Transverse colon (tissue), 4 donors: ENCODE results near the gene TESK2. TPM values are rescaled to one million over a fixed set of nuclear protein-coding genes. Genes with fewer than 3 reads are reported as not detected.

Experiments used
- DNase-seq: peaks from one replicate; pipeline ENCODE4 v3.0.0-alpha.2; 2019
- H3K27ac ChIP-seq, 4 donors: fragments of 200-600 bp; sonication (generic); 2 replicates each; pipeline ENCODE4 v1.5.1; 2016 to 2018; ENCODE audit warnings: inconsistent platforms in 4 of 4
- H3K27me3 ChIP-seq: fragments of 200-600 bp; sonication (generic); 2 replicates; pipeline ENCODE4 v1.5.1; 2017; ENCODE audit warnings: inconsistent platforms
- H3K36me3 ChIP-seq, 4 donors: fragments of 200-600 bp; sonication (generic); 2 replicates each; pipeline ENCODE4 v1.5.1; 2017 to 2019; ENCODE audit warnings: inconsistent platforms in 4 of 4
- H3K4me1 ChIP-seq, 4 donors: fragments of 200-600 bp; sonication (generic); 2 replicates each; pipeline ENCODE4 v1.5.1; 2017 to 2020; ENCODE audit warnings: inconsistent platforms in 4 of 4
- H3K4me3 ChIP-seq, 4 donors: fragments of 200-600 bp; sonication (generic); 1 replicate in 1 of 4; 2 replicates in 3 of 4; pipeline versions ENCODE4 v1.5.1 to v1.6.1; 2017 to 2019; ENCODE audit warnings: inconsistent platforms in 4 of 4
- H3K9me3 ChIP-seq, 2 donors: fragments of 200-600 bp; sonication (generic); 2 replicates each; pipeline ENCODE4 v1.5.1; 2017 to 2019; ENCODE audit warnings: inconsistent platforms in 2 of 2
- EP300 ChIP-seq: sonication (generic); formaldehyde crosslinking; IDR thresholded peaks from one replicate; pipeline ENCODE4 v1.6.1; 2017; ENCODE audit warnings: antibody characterized with exemption, low read depth
- POLR2A ChIP-seq: fragments of 450-650 bp; IDR thresholded peaks from one replicate; pipeline ENCODE4 v1.6.1; 2016; ENCODE audit warnings: antibody characterized with exemption, mild to moderate bottlenecking, moderate library complexity
- POLR2AphosphoS5 ChIP-seq, 3 donors: sonication (generic); formaldehyde crosslinking; IDR thresholded peaks; one replicate each; pipeline ENCODE4 v1.6.1; 2016; ENCODE audit warnings: antibody characterized with exemption in 3 of 3
- WGBS, 2 donors: methylation state at CpG; one replicate each; pipeline ENCODE4 v1.1.5; 2018; ENCODE audit warnings: low coverage in 1 of 2; 5-methylcytosine and 5-hydroxymethylcytosine counted together
- in situ Hi-C, 4 donors: fragments of 200-750 bp; cut with MboI; loops; one replicate each; pipeline versions ENCODE4 v1.15.0 to v1.15.1; 2017; ENCODE audit warnings: low sequenced_read_pairs in 3 of 4, low pct_ligation_motif_present in 1 of 4, low pct_unique_long_range_greater_than_20kb in 1 of 4
- intact Hi-C: fragments of 100-400 bp; cut with DNase I; formaldehyde crosslinking; loops from one replicate; pipeline ENCODE4 v1.15.1; 2023; ENCODE audit warnings: low total_unique reads
- total RNA-seq, 4 donors: library from RNA; depleted of rRNA; stranded (reverse); fragments of >200 nt; gene quantifications; one replicate each; pipeline ENCODE4 v1.1.0, GENCODE V29; 2016
- TF ChIP-seq, protein P1 (sequence below), 5 experiments: fragments of 200-600 bp in 3 of 5; fragments of 450-650 bp in 2 of 5; sonication (generic) in 3 of 5; IDR thresholded peaks; 1 replicate in 2 of 5; 2 replicates in 3 of 5; pipeline ENCODE4 v1.5.1; 2016 to 2017; ENCODE audit warnings: antibody characterized with exemption in 5 of 5, inconsistent platforms in 3 of 5, mild to moderate bottlenecking in 2 of 5, moderate library complexity in 1 of 5

The TESK2 gene
- total RNA-seq, 4 donors from 2014 or later = 5.2 to 32.2 (median 14.5) TPM

DNA sequence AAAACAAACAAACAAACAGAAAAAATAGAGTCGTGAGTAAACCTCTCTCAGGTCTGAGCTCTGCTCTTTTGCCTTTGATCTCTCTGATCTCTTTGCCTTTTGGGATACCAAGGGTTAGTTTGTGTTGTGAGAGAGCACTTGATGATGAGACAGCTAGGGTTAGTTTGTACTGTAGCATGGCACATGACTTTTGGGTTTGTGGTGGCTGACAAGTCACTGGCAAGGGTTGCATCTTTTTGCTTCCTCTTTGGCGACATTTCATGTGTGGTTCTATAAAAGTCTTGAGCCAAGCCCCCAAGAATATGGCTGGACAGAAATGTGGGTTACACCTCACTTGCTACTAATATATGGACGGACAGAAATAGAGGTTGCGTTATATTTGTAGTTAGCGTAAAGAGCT, 60.5 kb downstream of the TESK2 start:
- no peak overlapping the region for H3K27ac ChIP-seq
- WGBS, 2 donors = 87 to 96% methylated on average over 5 of the region's 5 CpGs

DNA sequence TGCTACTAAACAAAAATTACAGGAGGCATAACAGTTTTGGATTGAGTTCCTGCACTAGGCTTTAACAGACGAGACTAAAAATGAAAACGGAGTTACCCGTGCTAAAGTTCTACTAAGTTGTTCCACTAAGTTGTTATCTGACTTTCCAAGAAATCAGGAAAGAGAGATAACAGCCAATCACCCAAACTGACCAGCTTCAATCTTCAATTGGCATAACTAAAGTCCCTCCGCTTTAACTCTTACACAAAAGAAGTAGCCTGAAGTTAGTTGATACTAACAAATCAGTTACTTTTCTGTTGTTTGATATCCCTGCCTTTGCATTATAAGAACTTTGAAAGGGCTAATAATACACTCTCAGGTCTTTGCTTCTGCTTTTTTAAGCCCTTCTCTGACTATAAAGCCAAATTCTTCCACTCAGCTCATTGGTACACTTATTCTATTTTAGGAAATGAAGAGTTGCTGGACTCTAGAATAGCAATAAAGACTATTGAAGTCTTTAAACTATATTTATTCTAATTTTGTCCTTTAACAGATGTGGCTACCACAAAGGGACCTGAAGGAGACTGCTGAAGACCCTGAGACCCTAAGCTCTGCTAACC, 61.3 kb downstream of the TESK2 start:
- WGBS, 2 donors = 71 to 73% methylated on average over 4 of the region's 4 CpGs
- in situ Hi-C loops (no loop called here), intact Hi-C loops (no loop called here)
- H3K4me3 ChIP-seq = no peak overlapping the region
- no peaks in the 10 kb centered on the region for H3K36me3 ChIP-seq
- H3K4me1 ChIP-seq = no peaks in the 10 kb centered on the region
- DNase-seq = no peak
- TF ChIP-seq POLR2A = no peak
- H3K27ac ChIP-seq = no peak overlapping the region
- no peaks in the 10 kb centered on the region for H3K27me3 ChIP-seq
- no peaks in the 10 kb centered on the region for H3K9me3 ChIP-seq

More for the DNA sequence above, 60.5 kb downstream of the TESK2 start:
- H3K36me3 ChIP-seq = no peaks in the 10 kb centered on the region
- no peak overlapping the region for H3K4me3 ChIP-seq
- no peak for DNase-seq
- no peaks in the 10 kb centered on the region for H3K27me3 ChIP-seq
- TF ChIP-seq POLR2AphosphoS5 (IDR thresholded peaks at IDR 0.05) (no peak), EP300 (no peak), POLR2A (no peak)
- TF ChIP-seq, protein P1, sequence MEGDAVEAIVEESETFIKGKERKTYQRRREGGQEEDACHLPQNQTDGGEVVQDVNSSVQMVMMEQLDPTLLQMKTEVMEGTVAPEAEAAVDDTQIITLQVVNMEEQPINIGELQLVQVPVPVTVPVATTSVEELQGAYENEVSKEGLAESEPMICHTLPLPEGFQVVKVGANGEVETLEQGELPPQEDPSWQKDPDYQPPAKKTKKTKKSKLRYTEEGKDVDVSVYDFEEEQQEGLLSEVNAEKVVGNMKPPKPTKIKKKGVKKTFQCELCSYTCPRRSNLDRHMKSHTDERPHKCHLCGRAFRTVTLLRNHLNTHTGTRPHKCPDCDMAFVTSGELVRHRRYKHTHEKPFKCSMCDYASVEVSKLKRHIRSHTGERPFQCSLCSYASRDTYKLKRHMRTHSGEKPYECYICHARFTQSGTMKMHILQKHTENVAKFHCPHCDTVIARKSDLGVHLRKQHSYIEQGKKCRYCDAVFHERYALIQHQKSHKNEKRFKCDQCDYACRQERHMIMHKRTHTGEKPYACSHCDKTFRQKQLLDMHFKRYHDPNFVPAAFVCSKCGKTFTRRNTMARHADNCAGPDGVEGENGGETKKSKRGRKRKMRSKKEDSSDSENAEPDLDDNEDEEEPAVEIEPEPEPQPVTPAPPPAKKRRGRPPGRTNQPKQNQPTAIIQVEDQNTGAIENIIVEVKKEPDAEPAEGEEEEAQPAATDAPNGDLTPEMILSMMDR (IDR thresholded peaks at IDR 0.05) = no peak
- intact Hi-C loops (no loop called here), in situ Hi-C loops (no loop called here)
- H3K9me3 ChIP-seq = no peaks in the 10 kb centered on the region
- H3K4me1 ChIP-seq = no peaks in the 10 kb centered on the region

GRCh38 chr1:45423906-45424678, 66.9 kb downstream of the TESK2 start:
- TF ChIP-seq, protein P1 (IDR thresholded peaks at IDR 0.05) = no peak
- no peak for TF ChIP-seq EP300
- TF ChIP-seq POLR2AphosphoS5 (IDR thresholded peaks at IDR 0.05) = no peak
- no peak for TF ChIP-seq POLR2A
- Histone ChIP-seq H3K4me1 (peaks cover 0 to 6% (median 0%) of the 10 kb centered on the region in 4 donors), H3K9me3 (no peaks in the 10 kb centered on the region), H3K27ac (no peak overlapping the region), H3K4me3 (no peak overlapping the region), H3K27me3 (no peaks in the 10 kb centered on the region), H3K36me3 (no peaks in the 10 kb centered on the region)
- in situ Hi-C loops (no loop called here), intact Hi-C loops (no loop called here)
- DNase-seq = no peak
- WGBS, 2 donors = 75 to 86% methylated on average over 3 to 4 of the region's 4 CpGs

DNA sequence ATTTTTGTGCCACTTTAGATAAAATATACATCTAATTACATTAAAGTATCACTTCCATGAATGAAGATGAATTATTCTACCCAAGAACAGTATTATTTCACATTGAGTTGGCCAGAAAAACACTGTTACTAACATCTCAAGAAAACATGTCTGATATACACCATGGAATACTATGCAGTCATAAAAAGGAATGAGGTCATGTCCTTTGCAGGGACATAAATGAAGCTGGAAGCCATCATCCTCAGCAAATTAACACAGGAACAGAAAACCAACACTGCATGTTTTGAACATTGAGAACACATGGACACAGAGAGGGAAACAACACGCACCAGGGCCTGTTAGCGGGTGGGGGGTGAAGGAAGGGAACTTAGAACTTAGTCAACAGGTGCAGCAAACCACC, 69.0 kb downstream of the TESK2 start:
- Histone ChIP-seq H3K4me1 (peaks cover 0 to 6% (median 0%) of the 10 kb centered on the region in 4 donors), H3K4me3 (no peak overlapping the region), H3K36me3 (no peaks in the 10 kb centered on the region), H3K9me3 (no peaks in the 10 kb centered on the region), H3K27me3 (no peaks in the 10 kb centered on the region), H3K27ac (no peak overlapping the region)
- DNase-seq = no peak
- TF ChIP-seq EP300 = no peak
- no peak for TF ChIP-seq POLR2A
- no peak for TF ChIP-seq POLR2AphosphoS5 (IDR thresholded peaks at IDR 0.05)
- TF ChIP-seq, protein P1 (IDR thresholded peaks at IDR 0.05) = no peak
- intact Hi-C loops (no loop called here), in situ Hi-C loops (no loop called here)
- 94% methylated on average over 2 of the region's 2 CpGs; no CpG with 5 or more reads in 1 of the 2 donors for WGBS, 2 donors
